SK-N-SH (cell line): ENCODE results near the gene KRTAP9-3.
"Not testable (repeated sequence)": the region's sequence is repeated elsewhere in the genome, so short reads cannot be mapped to it uniquely, and the experiment has no call there.

Source experiments
- CTCF ChIP-seq: fragments of 200-600 bp; sonication (generic); IDR thresholded peaks from 2 replicates; pipeline ENCODE4 v1.6.1; 2017; ENCODE audit warnings: antibody characterized with exemption, mild to moderate bottlenecking, moderate library complexity
- EP300 ChIP-seq, 2 experiments: IDR thresholded peaks; 2 replicates each; pipeline versions ENCODE4 v1.4.0 to v1.6.1; 2012; ENCODE audit warnings: borderline replicate concordance in 1 of 2, low read depth in 1 of 2, low read length in 1 of 2
- JUND ChIP-seq: IDR thresholded peaks from 2 replicates; pipeline ENCODE4 v1.4.0; 2012
- NFIC ChIP-seq: IDR thresholded peaks from 2 replicates; pipeline ENCODE4 v1.4.0; 2012; ENCODE audit warnings: borderline replicate concordance
- RFX5 ChIP-seq: IDR thresholded peaks from 2 replicates; pipeline ENCODE4 v1.6.1; 2012; ENCODE audit warnings: mild to moderate bottlenecking, improper control_type of control experiment, low read length
- TF ChIP-seq, protein P1 (sequence below): fragments of 150-350 bp; IDR thresholded peaks from 2 replicates; pipeline ENCODE4 v1.6.1; 2017; ENCODE audit warnings: antibody characterized with exemption, low read length, low read depth, borderline replicate concordance
- TF ChIP-seq, protein P2 (sequence below): fragments of 150-350 bp; IDR thresholded peaks from 2 replicates; pipeline ENCODE4 v1.6.1; 2016; ENCODE audit warnings: mild to moderate bottlenecking, low read depth, low read length
- TF ChIP-seq, protein P3 (sequence below): IDR thresholded peaks from 2 replicates; pipeline ENCODE4 v1.6.1; 2012; ENCODE audit warnings: mild to moderate bottlenecking, low read depth, low read length, moderate library complexity

DNA sequence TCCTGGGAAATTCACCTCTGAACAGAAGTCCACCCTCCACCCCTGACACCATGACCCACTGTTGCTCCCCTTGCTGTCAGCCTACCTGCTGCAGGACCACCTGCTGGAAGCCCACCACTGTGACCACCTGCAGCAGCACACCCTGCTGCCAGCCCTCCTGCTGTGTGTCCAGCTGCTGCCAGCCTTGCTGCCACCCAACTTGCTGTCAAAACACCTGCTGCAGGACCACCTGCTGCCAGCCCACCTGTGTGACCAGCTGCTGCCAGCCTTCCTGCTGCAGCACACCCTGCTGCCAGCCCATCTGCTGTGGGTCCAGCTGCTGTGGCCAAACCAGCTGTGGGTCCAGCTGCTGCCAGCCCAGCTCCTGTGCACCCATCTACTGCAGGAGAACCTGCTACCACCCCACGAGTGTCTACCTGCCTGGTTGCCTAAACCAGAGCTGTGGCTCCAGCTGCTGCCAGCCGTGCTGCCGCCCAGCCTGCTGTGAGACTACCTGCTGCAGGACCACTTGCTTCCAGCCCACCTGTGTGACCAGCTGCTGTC lies 43.5 kb downstream of the KRTAP9-3 start, which contains the start of gene KRTAP9-7:
- not testable (repeated sequence) for TF ChIP-seq JUND; NFIC; CTCF; EP300 (IDR thresholded peaks at IDR 0.05; ENCODE audit: borderline replicate concordance in 1 of 2, low read depth in 1 of 2, low read length in 1 of 2); RFX5
- TF ChIP-seq, protein P1, sequence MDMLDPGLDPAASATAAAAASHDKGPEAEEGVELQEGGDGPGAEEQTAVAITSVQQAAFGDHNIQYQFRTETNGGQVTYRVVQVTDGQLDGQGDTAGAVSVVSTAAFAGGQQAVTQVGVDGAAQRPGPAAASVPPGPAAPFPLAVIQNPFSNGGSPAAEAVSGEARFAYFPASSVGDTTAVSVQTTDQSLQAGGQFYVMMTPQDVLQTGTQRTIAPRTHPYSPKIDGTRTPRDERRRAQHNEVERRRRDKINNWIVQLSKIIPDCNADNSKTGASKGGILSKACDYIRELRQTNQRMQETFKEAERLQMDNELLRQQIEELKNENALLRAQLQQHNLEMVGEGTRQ: not testable (repeated sequence)
- TF ChIP-seq, protein P2, sequence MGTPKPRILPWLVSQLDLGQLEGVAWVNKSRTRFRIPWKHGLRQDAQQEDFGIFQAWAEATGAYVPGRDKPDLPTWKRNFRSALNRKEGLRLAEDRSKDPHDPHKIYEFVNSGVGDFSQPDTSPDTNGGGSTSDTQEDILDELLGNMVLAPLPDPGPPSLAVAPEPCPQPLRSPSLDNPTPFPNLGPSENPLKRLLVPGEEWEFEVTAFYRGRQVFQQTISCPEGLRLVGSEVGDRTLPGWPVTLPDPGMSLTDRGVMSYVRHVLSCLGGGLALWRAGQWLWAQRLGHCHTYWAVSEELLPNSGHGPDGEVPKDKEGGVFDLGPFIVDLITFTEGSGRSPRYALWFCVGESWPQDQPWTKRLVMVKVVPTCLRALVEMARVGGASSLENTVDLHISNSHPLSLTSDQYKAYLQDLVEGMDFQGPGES: not testable (repeated sequence)
- TF ChIP-seq, protein P3, sequence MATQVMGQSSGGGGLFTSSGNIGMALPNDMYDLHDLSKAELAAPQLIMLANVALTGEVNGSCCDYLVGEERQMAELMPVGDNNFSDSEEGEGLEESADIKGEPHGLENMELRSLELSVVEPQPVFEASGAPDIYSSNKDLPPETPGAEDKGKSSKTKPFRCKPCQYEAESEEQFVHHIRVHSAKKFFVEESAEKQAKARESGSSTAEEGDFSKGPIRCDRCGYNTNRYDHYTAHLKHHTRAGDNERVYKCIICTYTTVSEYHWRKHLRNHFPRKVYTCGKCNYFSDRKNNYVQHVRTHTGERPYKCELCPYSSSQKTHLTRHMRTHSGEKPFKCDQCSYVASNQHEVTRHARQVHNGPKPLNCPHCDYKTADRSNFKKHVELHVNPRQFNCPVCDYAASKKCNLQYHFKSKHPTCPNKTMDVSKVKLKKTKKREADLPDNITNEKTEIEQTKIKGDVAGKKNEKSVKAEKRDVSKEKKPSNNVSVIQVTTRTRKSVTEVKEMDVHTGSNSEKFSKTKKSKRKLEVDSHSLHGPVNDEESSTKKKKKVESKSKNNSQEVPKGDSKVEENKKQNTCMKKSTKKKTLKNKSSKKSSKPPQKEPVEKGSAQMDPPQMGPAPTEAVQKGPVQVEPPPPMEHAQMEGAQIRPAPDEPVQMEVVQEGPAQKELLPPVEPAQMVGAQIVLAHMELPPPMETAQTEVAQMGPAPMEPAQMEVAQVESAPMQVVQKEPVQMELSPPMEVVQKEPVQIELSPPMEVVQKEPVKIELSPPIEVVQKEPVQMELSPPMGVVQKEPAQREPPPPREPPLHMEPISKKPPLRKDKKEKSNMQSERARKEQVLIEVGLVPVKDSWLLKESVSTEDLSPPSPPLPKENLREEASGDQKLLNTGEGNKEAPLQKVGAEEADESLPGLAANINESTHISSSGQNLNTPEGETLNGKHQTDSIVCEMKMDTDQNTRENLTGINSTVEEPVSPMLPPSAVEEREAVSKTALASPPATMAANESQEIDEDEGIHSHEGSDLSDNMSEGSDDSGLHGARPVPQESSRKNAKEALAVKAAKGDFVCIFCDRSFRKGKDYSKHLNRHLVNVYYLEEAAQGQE: not testable (repeated sequence)
